HG03442 (cell line): Measurements from ENCODE around the gene NCR3LG1.

Experiments
- ATAC-seq: cut with Tn5 transposase; IDR thresholded peaks from one replicate; pipeline ENCODE4 v1.9.1; 2021; ENCODE audit warnings: mild to moderate bottlenecking, moderate library complexity; ENCODE audit not compliant: unreplicated experiment

The NCR3LG1 gene

GRCh38 chr11:17391493-17392355 is 40.1 kb downstream of the NCR3LG1 start:
- ATAC-seq, result no peak

DNA sequence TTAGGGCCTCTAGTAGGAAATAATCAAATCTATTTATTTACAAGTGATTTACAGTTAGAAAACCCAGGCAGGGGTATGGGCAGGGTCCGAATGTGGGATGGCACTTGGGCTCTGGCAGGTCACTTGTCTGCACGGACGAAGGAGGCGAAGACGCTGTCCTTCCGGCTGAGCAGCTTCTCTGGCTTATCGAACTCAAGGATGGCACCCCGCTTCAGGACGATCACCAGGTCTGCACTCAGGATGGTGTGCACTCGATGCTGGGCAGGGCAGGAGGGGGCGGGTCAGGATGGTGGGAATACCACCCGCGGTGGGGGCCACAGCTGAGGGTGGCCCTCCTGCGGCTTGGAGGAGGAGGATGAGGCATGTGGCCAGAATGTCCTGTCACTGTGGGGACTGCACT is 41.3 kb downstream of the NCR3LG1 start:
- no peak for ATAC-seq

DNA sequence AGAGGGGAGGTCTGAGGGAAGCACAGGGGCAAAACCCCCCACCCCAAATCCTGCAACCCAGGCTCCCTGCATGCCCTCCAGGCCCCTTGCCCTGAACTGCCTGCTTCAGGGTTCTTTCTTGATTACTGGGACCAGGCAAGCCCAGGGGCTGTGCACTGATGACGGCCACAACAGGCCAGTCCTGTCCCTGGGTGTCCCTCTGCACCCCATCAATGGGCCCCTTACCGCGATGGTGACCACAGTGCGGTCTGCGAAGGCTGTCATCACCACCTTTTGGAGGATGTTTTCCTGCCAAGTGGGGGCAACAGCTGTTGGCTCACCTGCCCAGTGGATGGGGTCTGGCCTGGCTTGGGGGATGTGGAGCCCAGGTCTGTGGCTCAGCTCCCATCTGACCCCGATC is 41.9 kb downstream of the NCR3LG1 start:
- ATAC-seq, result no peak

DNA sequence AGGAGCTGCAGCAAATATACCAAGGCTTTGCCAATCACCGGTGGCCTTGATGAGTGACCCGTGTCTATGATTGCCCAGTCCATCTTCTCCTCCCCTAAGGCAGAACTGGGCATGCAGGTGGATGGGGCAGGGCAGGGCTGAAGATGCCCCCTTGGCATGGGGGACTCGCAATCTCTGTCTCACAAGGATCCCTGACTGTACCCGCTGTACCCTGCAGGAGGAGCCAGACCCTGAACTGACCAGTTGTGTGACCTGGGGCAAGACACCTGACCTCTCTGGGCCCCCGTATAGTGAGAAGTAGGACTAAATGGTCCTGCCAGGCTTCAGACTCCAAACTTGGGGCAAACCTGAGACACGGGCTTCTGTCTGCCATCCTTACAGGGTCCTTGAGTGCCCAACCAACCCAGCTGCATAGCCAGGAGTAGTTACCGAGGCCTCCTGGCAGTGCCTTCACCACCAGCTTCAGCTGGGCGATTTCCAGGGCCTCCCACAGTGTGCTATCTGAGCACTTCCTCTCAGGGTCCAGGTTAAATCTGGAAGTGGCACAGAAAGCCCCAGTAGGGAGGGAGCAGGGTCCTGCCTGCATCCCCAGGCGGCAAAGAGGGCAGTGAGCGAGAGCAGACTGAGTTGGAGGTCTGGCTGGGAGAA is 43.3 kb downstream of the NCR3LG1 start:
- no peak for ATAC-seq

GRCh38 chr11:17395554-17395961 is 44.0 kb downstream of the NCR3LG1 start:
- no peak for ATAC-seq

DNA sequence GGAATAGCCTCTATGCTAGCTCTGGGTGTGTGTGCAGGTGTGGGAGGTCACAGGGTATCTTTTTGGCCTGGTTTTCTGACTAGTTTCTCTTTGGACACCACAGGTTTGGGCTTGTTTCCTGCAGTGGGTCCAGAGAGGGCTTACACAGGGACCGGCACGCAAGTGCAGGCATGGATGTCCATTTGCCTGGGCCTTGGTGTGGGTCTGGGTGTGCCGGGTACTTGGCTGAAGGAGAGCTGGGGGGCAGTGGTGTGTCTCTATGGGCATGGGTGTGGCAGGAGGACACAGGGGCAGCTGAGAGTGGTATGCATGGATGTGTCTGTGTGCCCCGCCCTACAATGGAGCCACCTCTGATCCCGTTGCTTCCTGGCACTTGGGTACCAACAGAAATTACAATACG is 44.4 kb downstream of the NCR3LG1 start:
- ATAC-seq, result no peak

- no peak for ATAC-seq
Observed at GRCh38 chr11:17396598-17397310, 45.2 kb downstream of the NCR3LG1 start.

- ATAC-seq, result no peak
Observed at GRCh38 chr11:17397311-17398002, 45.9 kb downstream of the NCR3LG1 start.

DNA sequence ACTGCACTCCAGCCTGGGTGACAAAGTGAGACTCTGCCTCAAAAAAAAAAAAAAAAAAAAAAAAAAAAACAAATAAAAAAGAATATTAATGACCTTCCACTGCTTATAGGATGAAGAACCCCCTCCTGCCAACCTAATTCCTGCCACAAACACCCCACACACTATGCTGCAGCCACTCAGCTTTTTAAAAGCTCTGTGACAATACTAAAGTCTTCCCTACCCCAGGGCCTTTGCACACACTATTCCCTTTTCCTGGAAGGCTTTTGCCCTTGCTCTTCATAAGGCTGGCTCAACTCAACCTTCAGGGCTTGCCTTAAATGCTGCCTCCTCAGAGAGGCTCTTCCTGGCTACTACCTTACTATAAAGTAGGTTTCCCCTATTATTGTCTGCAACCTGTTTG is 47.6 kb downstream of the NCR3LG1 start:
- ATAC-seq, result no peak

DNA sequence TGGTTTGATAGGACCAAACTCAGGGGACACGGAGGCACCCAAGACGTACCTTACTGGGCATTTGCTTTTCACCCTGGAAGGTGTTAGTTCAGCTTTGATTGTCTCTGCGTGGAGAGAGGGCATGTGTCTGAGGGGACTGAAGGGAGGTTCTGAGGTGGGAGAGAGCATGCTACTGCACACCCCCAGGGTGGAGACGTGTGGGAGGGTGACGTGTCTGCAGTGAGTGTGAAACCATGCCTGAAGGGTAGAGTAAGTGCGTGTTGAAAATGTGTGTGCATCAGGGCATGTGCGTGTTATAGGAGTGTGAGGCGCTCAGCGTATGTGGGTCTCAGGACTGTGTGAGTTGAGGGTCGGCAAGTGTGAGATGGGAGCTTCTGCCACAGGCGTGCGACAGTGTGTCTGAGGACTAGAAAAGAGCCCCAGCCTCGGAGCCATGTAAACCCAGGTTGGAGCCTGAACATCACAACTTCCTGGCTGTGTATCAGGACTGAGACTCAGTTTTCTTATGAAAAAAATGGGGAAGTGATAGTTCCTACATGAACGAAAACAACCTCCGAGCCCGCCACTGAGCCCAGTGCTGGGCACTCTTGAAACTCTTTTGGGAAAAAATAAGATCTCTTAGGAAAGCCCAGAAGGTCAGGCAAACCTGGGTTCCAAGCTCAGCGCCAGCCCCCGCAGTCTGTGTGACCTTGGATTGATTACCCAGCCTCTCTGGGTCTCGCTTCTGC is 48.6 kb downstream of the NCR3LG1 start:
- no peak for ATAC-seq

- no peak for ATAC-seq
Observed at GRCh38 chr11:17401316-17401715, 49.7 kb downstream of the NCR3LG1 start.

DNA sequence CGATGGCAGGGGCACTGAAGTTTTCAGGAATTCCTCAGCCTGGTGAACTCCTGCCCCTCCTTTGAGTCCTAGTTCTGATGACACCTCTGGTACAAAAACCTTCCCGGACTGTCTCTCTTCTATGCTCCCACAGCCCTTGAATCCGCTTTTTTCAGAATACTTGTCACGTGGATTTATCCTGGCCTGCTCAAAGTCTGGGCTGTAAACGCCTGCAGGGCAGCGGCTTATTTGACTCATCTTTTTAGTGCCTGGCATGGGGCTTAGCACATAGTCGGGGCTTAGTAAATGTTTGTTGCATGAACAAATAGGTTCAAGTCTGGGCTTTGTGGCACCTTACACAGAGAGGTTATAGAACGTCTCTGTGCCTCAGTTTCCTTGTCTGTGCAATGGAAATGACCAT is 50.2 kb downstream of the NCR3LG1 start:
- ATAC-seq, result no peak

DNA sequence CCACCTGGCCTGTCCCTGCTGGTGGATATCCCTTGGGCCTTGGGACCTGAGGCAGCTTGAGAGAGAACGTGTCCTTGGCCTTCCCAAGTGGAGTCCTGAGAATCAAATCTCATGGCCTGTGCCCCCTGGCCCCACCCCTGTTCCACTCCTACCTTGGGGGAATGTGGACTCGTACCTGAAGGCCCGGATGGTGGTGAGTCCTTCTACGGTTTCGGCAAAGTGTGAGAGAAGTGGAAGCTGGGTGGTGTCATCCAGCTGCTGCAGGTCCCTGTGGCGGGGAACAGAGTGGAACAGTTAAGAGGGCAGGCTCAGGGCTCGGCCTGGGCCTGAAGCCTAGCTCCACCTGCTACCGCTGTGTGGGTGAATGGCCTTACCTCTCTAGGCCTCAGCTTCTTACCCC is 50.9 kb downstream of the NCR3LG1 start:
- ATAC-seq, result no peak

DNA sequence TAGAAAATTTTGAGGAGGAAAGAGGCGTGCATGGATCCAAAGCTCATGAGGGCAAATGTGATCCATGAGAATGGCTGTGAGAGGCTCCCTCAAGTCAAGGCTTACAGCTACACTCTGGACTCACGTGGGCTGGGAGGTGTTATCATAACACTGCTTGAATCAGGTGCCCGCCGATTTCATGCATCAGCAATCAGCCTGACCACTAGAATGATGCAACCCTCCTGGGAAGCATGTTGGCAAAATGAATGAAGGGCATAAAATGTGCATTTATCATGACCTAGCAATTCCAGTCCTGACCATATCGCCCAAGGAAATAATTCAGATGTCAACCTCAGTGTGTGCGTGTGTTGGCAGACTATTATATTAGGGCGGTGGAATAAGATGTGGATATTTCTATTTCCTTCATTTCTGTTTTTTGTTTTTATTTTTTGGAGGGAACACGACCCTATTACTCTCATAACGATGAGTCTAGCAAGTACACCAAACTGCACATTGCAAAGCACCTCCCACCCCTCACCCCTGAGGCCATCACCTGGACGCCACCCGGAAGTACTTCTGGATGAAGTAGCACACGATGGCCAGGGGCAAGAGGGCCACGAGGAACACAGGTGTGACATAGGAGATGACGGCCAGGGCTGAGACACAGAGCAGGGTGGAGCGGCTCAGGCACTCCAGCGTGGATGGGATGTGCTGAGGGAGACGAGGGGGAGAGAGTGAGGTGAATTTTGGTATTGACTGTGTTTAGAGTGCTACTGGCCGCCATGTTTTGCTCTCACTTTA is 52.6 kb downstream of the NCR3LG1 start:
- no peak for ATAC-seq

DNA sequence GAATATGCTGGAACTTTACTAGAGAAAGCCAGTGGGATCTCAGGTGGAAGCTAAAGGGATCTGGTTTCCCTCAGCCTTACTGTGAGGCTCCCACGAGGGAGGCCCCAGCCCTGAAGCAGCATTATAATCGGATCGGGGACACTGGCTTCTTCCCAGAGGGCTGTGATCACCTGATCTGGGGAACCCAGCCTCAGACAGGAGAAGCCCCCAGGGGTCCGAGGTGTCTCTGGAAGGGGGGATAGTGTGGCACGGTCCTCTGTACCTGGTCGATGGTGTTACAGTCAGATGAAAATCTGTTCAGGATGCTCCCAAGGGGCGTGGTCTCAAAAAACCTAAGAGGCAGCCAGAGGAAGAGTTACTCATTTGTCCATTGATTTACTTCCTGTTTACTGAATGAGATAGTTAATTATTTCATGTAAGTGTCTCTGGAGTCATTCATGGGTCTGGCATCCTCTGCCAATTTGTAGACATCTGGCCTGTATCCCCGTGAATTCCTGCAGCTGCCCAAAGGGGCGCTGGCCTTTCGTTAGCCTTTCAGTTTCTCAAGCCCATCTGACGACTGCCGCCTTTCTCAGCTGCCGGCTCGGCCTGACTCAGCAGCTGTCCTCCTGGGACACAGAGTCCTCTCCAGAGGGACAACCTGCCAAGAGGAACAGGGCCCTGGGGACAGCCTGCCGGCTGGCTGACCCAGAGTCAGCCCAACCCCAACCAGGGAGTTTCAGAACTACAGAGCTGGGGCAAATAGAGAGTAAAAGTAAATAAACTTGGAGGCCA is 53.8 kb downstream of the NCR3LG1 start:
- no peak for ATAC-seq

GRCh38 chr11:17406082-17406817 is 54.6 kb downstream of the NCR3LG1 start:
- no peak for ATAC-seq

GRCh38 chr11:17406818-17407149 is 55.2 kb downstream of the NCR3LG1 start:
- ATAC-seq, result no peak

- no peak for ATAC-seq
Observed at GRCh38 chr11:17407575-17407974, 56.0 kb downstream of the NCR3LG1 start.
